Esophagus squamous epithelium (tissue), 5 donors: ENCODE data around the gene MBP. TPM values are rescaled to one million over a fixed set of nuclear protein-coding genes. Genes with fewer than 3 reads are reported as not detected.

ENCODE experiments used
- DNase-seq: peaks from one replicate; lab custom pipeline; 2025; lab: John Stamatoyannopoulos, UW
- H3K27ac ChIP-seq, 4 donors: fragments of 200-600 bp; sonication (generic); one replicate each; pipeline ENCODE4 v1.5.1; 2016 to 2019; ENCODE audit warnings: mild to moderate bottlenecking in 1 of 4
- H3K27me3 ChIP-seq, 4 donors: fragments of 200-600 bp; sonication (generic); 1 replicate in 3 of 4; 2 replicates in 1 of 4; pipeline versions ENCODE4 v1.5.1 to v1.6.0; 2017 to 2021; ENCODE audit warnings: antibody characterized with exemption in 1 of 4
- H3K36me3 ChIP-seq, 3 donors: fragments of 200-600 bp; sonication (generic); one replicate each; pipeline ENCODE4 v1.5.1; 2016 to 2019
- H3K4me1 ChIP-seq, 3 donors: fragments of 200-600 bp; sonication (generic); one replicate each; pipeline ENCODE4 v1.5.1; 2017 to 2019
- H3K4me3 ChIP-seq, 4 donors: fragments of 200-600 bp; sonication (generic); 1 replicate in 3 of 4; 2 replicates in 1 of 4; pipeline ENCODE4 v1.5.1; 2016 to 2019; ENCODE audit warnings: mild to moderate bottlenecking in 2 of 4, moderate library complexity in 1 of 4
- H3K9me3 ChIP-seq, 3 donors: fragments of 200-600 bp; sonication (generic); one replicate each; pipeline ENCODE4 v1.5.1; 2016 to 2019
- POLR2A ChIP-seq, 4 donors: fragments of 450-650 bp; IDR thresholded peaks; one replicate each; pipeline ENCODE4 v1.6.1; 2017; ENCODE audit warnings: antibody characterized with exemption in 4 of 4, mild to moderate bottlenecking in 4 of 4, moderate library complexity in 3 of 4
- WGBS, 2 donors: methylation state at CpG; one replicate each; pipeline ENCODE4 v1.1.5; 2018; 5-methylcytosine and 5-hydroxymethylcytosine counted together
- intact Hi-C: fragments of 100-400 bp; cut with DNase I; formaldehyde crosslinking; loops from one replicate; pipeline ENCODE4 v1.15.0; 2022
- total RNA-seq, 4 donors: library from RNA; depleted of rRNA; stranded (reverse); fragments of >200 nt; gene quantifications; one replicate each; pipeline ENCODE4 v1.1.0, GENCODE V29; 2016
- TF ChIP-seq, protein P1 (sequence below), 6 experiments: fragments of 450-650 bp in 4 of 6; fragments of 200-600 bp in 2 of 6; sonication (generic) in 2 of 6; IDR thresholded peaks; one replicate each; pipeline ENCODE4 v1.5.1; 2016 to 2019; ENCODE audit warnings: antibody characterized with exemption in 6 of 6, mild to moderate bottlenecking in 4 of 6, moderate library complexity in 4 of 6
- donor health status: DM: yes; HTN: yes; CAD: no.

The MBP gene
- total RNA-seq, 4 donors from 2014 or later = 21.9 to 38.9 (median 25.2) TPM

DNA sequence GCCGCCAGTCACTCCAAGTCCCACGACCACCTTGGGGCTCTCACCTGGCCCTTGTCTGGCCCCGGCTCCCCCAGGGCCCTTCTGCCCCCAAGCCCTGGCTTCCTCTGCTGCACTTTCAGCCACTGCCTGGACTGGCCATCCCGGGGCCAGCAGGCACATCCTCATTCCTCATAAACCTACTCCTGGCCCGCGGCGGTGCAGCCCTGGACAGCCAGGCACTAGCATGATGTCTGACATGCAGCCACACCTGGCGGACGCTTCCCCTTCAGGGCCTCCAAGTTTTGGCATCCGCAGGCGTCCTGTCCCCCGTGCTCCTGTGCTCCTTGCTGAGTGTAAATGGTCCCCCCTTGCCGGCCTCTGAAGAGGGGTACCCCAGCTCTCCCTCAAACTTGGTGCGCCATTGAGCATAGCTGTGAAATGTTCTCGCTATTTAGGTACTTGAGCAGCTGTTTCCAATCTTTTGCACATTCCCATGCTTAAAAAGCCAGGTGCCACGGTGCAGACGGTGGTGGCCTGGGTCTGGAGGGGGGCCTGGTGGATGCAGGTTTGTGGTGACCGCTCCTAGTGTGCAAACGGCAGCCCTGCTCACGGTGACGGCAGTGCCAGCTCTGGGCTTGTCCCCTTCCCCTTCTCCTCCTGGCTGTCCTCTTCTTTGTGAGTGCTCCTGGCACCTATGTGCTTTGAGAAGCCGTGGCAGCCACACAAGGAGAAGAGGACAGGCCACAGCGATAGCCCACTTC, 123.8 kb downstream of the MBP start:
- TF ChIP-seq, protein P1, sequence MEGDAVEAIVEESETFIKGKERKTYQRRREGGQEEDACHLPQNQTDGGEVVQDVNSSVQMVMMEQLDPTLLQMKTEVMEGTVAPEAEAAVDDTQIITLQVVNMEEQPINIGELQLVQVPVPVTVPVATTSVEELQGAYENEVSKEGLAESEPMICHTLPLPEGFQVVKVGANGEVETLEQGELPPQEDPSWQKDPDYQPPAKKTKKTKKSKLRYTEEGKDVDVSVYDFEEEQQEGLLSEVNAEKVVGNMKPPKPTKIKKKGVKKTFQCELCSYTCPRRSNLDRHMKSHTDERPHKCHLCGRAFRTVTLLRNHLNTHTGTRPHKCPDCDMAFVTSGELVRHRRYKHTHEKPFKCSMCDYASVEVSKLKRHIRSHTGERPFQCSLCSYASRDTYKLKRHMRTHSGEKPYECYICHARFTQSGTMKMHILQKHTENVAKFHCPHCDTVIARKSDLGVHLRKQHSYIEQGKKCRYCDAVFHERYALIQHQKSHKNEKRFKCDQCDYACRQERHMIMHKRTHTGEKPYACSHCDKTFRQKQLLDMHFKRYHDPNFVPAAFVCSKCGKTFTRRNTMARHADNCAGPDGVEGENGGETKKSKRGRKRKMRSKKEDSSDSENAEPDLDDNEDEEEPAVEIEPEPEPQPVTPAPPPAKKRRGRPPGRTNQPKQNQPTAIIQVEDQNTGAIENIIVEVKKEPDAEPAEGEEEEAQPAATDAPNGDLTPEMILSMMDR (IDR thresholded peaks at IDR 0.05) = no peak
- no peak for TF ChIP-seq POLR2A (IDR thresholded peaks at IDR 0.05)
- Histone ChIP-seq H3K4me1 (peaks cover 0 to 15% (median 6%) of the 10 kb centered on the region in 3 donors), H3K4me3 (no peak overlapping the region), H3K9me3 (no peaks in the 10 kb centered on the region), H3K27me3 (no peaks in the 10 kb centered on the region), H3K36me3 (peaks cover 0 to 39% (median 0%) of the 10 kb centered on the region in 3 donors), H3K27ac (no peak overlapping the region)
- DNase-seq = no peak
- WGBS, 2 donors = 91 to 93% methylated on average over 15 to 22 of the region's 23 CpGs
- intact Hi-C loops = loop anchor here (10.0 kb wide), 1 partner anchor 126 kb away; the partner anchor contains the start of gene MBP

DNA sequence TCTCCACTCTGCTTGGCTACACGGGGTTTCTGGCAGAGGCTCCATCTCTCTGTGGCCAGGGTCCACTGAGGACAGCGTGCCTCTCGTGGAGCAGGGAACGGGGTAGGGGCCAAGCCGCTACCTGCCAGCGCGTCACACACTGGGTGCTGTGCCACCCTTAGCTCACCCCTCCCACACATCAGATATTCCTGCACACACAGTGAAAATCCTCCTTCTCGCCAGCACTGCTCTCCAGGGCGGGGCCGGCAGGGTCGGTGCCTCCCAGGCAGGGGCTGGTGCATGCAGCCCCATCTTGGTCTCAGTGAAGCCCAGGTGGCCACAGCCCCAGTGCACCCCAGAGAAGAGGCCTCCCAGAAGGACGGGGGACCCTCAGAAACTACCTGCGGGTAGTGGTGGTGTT, 124.6 kb downstream of the MBP start:
- 85 to 92% methylated on average over 4 to 8 of the region's 13 CpGs for WGBS, 2 donors
- DNase-seq = no peak
- intact Hi-C loops = loop anchor here (10.0 kb wide), 1 partner anchor 127 kb away; the partner anchor contains the start of gene MBP
- Histone ChIP-seq H3K27ac (no peak overlapping the region), H3K27me3 (no peaks in the 10 kb centered on the region), H3K4me1 (peaks cover 0 to 8% (median 6%) of the 10 kb centered on the region in 3 donors), H3K36me3 (peaks cover 0 to 39% (median 0%) of the 10 kb centered on the region in 3 donors), H3K4me3 (no peak overlapping the region), H3K9me3 (no peaks in the 10 kb centered on the region)
- no peak for TF ChIP-seq POLR2A (IDR thresholded peaks at IDR 0.05)
- TF ChIP-seq, protein P1 (IDR thresholded peaks at IDR 0.05) = no peak

DNA sequence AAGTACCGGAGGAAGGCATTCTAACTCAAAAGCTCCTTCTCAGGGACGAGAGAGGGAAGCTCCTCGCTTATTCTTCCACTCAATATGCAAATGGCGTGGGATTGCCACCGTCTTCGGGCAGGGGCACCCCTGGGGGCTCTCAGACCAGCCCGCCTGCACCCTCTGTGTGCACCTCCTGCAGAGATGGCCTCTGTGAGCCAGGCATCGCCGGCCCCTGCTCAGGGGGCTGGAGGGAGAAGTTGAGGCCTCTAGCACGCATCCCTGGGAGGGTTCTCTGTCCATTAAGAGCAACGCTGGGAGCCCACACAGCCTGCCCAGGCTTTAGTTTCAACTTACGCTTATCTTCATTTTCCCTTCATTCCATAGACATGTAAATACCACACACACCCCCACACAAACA, 125.3 kb downstream of the MBP start:
- H3K4me3 ChIP-seq = no peak overlapping the region
- H3K9me3 ChIP-seq = no peaks in the 10 kb centered on the region
- peaks cover 0 to 6% (median 0%) of the 10 kb centered on the region in 3 donors for H3K4me1 ChIP-seq
- DNase-seq = no peak
- peak overlapping the region in 1 of 4 donors; percentile 36 for H3K27ac ChIP-seq
- intact Hi-C loops = loop anchor here (10.0 kb wide), 1 partner anchor 128 kb away; the partner anchor contains the start of gene MBP
- H3K36me3 ChIP-seq = peaks cover 0 to 35% (median 0%) of the 10 kb centered on the region in 3 donors
- no peaks in the 10 kb centered on the region for H3K27me3 ChIP-seq
- 51 to 90% methylated on average over 4 to 5 of the region's 12 CpGs for WGBS, 2 donors
- TF ChIP-seq POLR2A (IDR thresholded peaks at IDR 0.05) = no peak
- TF ChIP-seq, protein P1 (IDR thresholded peaks at IDR 0.05) = no peak

DNA sequence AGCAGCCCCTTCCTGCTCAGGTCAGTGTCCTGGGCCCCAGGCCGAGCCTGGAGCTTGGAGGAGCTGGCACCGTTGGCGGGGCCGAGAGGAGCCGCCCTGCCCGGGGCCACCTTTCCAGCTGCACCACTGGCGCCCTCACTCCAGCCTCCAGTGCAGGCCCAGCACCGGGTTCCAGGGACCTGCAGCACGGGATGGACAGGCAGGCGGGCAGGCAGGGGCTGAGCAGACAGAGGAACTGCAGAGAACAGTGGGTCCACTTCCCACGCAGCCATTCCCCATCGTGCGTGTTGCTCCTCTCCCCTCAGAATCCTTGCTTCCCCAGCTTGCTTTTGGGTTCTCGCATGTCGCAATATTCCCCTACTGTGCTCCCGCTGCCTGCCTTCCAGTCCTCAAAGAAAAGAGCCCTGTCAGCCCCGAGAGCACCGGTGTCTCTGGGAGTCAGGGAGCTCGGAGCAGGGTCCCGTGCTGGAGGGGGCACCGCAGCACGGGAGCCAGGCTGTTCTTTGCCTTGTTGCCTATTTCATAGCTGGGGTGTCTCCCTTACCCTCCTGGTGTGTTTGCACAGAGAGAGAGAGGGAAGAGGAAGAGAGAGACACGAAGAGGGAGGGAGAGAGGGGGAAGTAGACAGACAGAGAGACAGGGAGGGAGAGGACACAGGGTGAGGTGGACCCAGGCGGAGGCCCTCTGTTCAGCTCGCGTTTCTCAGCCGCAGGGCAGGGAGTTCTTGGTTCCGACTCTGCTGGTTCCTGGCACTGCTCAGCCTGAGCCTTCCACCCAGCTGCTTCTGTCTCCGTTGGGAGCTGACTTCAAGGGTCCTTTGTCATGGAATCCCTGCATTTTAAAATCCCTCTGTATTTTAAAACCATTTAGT, 126.0 kb downstream of the MBP start:
- TF ChIP-seq POLR2A (IDR thresholded peaks at IDR 0.05) = no peak
- TF ChIP-seq, protein P1 (IDR thresholded peaks at IDR 0.05) = no peak
- WGBS, 2 donors = 79 to 80% methylated on average over 13 to 25 of the region's 29 CpGs
- DNase-seq = no peak
- Histone ChIP-seq H3K4me3 (no peak overlapping the region), H3K27me3 (no peaks in the 10 kb centered on the region), H3K36me3 (peaks cover 0 to 30% (median 0%) of the 10 kb centered on the region in 3 donors), H3K27ac (peak overlapping the region in 3 of 4 donors; percentile 19 to 54 (median 36)), H3K9me3 (no peaks in the 10 kb centered on the region), H3K4me1 (peaks cover 0 to 6% (median 0%) of the 10 kb centered on the region in 3 donors)
- intact Hi-C loops = loop anchor here (10.0 kb wide), 1 partner anchor 128 kb away; the partner anchor contains the start of gene MBP
